ENCODE results near the gene PCBP3.

Gene PCBP3

GRCh38 chr21:45969921-45970673 is 326.6 kb downstream of the PCBP3 start:
- Histone ChIP-seq H3F3A (ENCODE audit: insufficient read depth, low read length) (no peaks in the 10 kb centered on the region), H3K27ac (ENCODE audit: low read length) (no peak overlapping the region), H3K4me2 (ENCODE audit: low read depth, low read length) (no peak overlapping the region), H3K9ac (ENCODE audit: low read length) (no peak overlapping the region), H3K4me3 (ENCODE audit: low read length) (no peak overlapping the region), H4K20me1 (ENCODE audit: insufficient read depth, low read length) (no peaks in the 10 kb centered on the region), H3K4me1 (ENCODE audit: low read length) (peaks cover 6% of the 10 kb centered on the region), H3K79me2 (ENCODE audit: low read length) (no peaks in the 10 kb centered on the region), H3K27me3 (replicated peaks; ENCODE audit: insufficient read depth, low read length) (peaks cover 81% of the 10 kb centered on the region), H3K36me3 (replicated peaks; ENCODE audit: insufficient read depth, low read length) (no peaks in the 10 kb centered on the region), H3K9me3 (replicated peaks; ENCODE audit: insufficient read depth, low read length) (no peaks in the 10 kb centered on the region), H3K9me2 (replicated peaks; ENCODE audit: insufficient read depth, low read length) (no peaks in the 10 kb centered on the region), H2AFZ (ENCODE audit: low read length) (0 out of 2 replicates have a peak overlapping the region, but pooled peaks have one; percentile 2)
- TF ChIP-seq CTCF (IDR thresholded peaks at IDR 0.05; ENCODE audit: low read length), result no peak
- no peak for TF ChIP-seq EZH2phosphoT487 (IDR thresholded peaks at IDR 0.05; ENCODE audit: low read length)
- TF ChIP-seq EZH2 (optimal IDR thresholded peaks at IDR 0.05; ENCODE audit: low read depth, low read length), result no peak
- no peak for DNase-seq

GRCh38 chr21:45970674-45971615 is 327.4 kb downstream of the PCBP3 start:
- no peak overlapping the region for H3K4me3 ChIP-seq (ENCODE audit: low read length)
- H3K27ac ChIP-seq (ENCODE audit: low read length), result no peak overlapping the region
- H4K20me1 ChIP-seq (ENCODE audit: insufficient read depth, low read length), result no peaks in the 10 kb centered on the region
- H3F3A ChIP-seq (ENCODE audit: insufficient read depth, low read length), result no peaks in the 10 kb centered on the region
- no peaks in the 10 kb centered on the region for H3K9me3 ChIP-seq (replicated peaks; ENCODE audit: insufficient read depth, low read length)
- peaks cover 6% of the 10 kb centered on the region for H3K4me1 ChIP-seq (ENCODE audit: low read length)
- peaks cover 78% of the 10 kb centered on the region for H3K27me3 ChIP-seq (replicated peaks; ENCODE audit: insufficient read depth, low read length)
- H3K4me2 ChIP-seq (ENCODE audit: low read depth, low read length), result no peak overlapping the region
- H3K36me3 ChIP-seq (replicated peaks; ENCODE audit: insufficient read depth, low read length), result no peaks in the 10 kb centered on the region
- H2AFZ ChIP-seq (ENCODE audit: low read length), result 0 out of 2 replicates have a peak overlapping the region, but pooled peaks have one; percentile 2
- no peak for TF ChIP-seq EZH2phosphoT487 (IDR thresholded peaks at IDR 0.05; ENCODE audit: low read length)
- TF ChIP-seq CTCF (IDR thresholded peaks at IDR 0.05; ENCODE audit: low read length), result peak; percentile 95
- TF ChIP-seq EZH2 (optimal IDR thresholded peaks at IDR 0.05; ENCODE audit: low read depth, low read length), result no peak
- H3K79me2 ChIP-seq (ENCODE audit: low read length), result no peaks in the 10 kb centered on the region
- no peak overlapping the region for H3K9ac ChIP-seq (ENCODE audit: low read length)
- DNase-seq, result peak; percentile 33
- no peaks in the 10 kb centered on the region for H3K9me2 ChIP-seq (replicated peaks; ENCODE audit: insufficient read depth, low read length)

- H3K4me1 ChIP-seq (ENCODE audit: low read length), result peaks cover 6% of the 10 kb centered on the region
- H3K9me3 ChIP-seq (replicated peaks; ENCODE audit: insufficient read depth, low read length), result no peaks in the 10 kb centered on the region
- no peaks in the 10 kb centered on the region for H4K20me1 ChIP-seq (ENCODE audit: insufficient read depth, low read length)
- no peak overlapping the region for H3K4me2 ChIP-seq (ENCODE audit: low read depth, low read length)
- no peak overlapping the region for H2AFZ ChIP-seq (ENCODE audit: low read length)
- no peak overlapping the region for H3K27ac ChIP-seq (ENCODE audit: low read length)
- peaks cover 77% of the 10 kb centered on the region for H3K27me3 ChIP-seq (replicated peaks; ENCODE audit: insufficient read depth, low read length)
- no peaks in the 10 kb centered on the region for H3K36me3 ChIP-seq (replicated peaks; ENCODE audit: insufficient read depth, low read length)
- DNase-seq, result no peak
- no peaks in the 10 kb centered on the region for H3F3A ChIP-seq (ENCODE audit: insufficient read depth, low read length)
- no peak overlapping the region for H3K4me3 ChIP-seq (ENCODE audit: low read length)
- TF ChIP-seq EZH2 (optimal IDR thresholded peaks at IDR 0.05; ENCODE audit: low read depth, low read length), result no peak
- TF ChIP-seq EZH2phosphoT487 (IDR thresholded peaks at IDR 0.05; ENCODE audit: low read length), result no peak
- TF ChIP-seq CTCF (IDR thresholded peaks at IDR 0.05; ENCODE audit: low read length), result no peak
- H3K79me2 ChIP-seq (ENCODE audit: low read length), result no peaks in the 10 kb centered on the region
- no peaks in the 10 kb centered on the region for H3K9me2 ChIP-seq (replicated peaks; ENCODE audit: insufficient read depth, low read length)
- no peak overlapping the region for H3K9ac ChIP-seq (ENCODE audit: low read length)
Observed at GRCh38 chr21:45971616-45972352, 328.3 kb downstream of the PCBP3 start.

Measured in MM.1S (cell line).